CD14-positive monocyte (primary cell): ENCODE data around the gene MOB1A. TPM values are rescaled to one million over a fixed set of nuclear protein-coding genes. Genes with fewer than 3 reads are reported as not detected.

Experiments
- DNase-seq, 3 donors: peaks; one replicate each; pipeline ENCODE4 v3.0.0-alpha.2; 2011 to 2022
- H2AFZ ChIP-seq: 2 replicates; pipeline ENCODE4 v1.6.0; 2012; ENCODE audit warnings: mild to moderate bottlenecking, low read depth, low read length, inconsistent platforms; ENCODE audit not compliant: insufficient read depth, poor library complexity, severe bottlenecking
- H3K27ac ChIP-seq, 2 donors: 1 replicate in 1 of 2; 2 replicates in 1 of 2; pipeline ENCODE4 v1.5.1; 2012 to 2013; ENCODE audit warnings: low read length in 2 of 2, control low read depth in 1 of 2, inconsistent platforms in 1 of 2, low read depth in 1 of 2, mild to moderate bottlenecking in 1 of 2
- H3K27me3 ChIP-seq, 2 donors: one replicate each; pipeline versions ENCODE4 v1.6.0 to v1.6.1; 2011 to 2013; ENCODE audit warnings: low read length in 2 of 2; ENCODE audit not compliant: control insufficient read depth in 2 of 2, insufficient read depth in 2 of 2
- H3K36me3 ChIP-seq, 2 donors: replicated peaks in 1 of 2; 1 replicate in 1 of 2; 2 replicates in 1 of 2; pipeline versions ENCODE4 v1.5.1 to v1.6.1; 2012 to 2013; ENCODE audit warnings: low read length in 2 of 2, control low read depth in 1 of 2, inconsistent platforms in 1 of 2, mild to moderate bottlenecking in 1 of 2; ENCODE audit not compliant: insufficient read depth in 2 of 2, control insufficient read depth in 1 of 2
- H3K4me1 ChIP-seq, 2 donors: 1 replicate in 1 of 2; 2 replicates in 1 of 2; pipeline versions ENCODE4 v1.5.1 to v1.6.1; 2012 to 2013; ENCODE audit warnings: low read length in 2 of 2, control low read depth in 1 of 2, inconsistent platforms in 1 of 2, mild to moderate bottlenecking in 1 of 2, moderate library complexity in 1 of 2; ENCODE audit not compliant: insufficient read depth in 2 of 2, control insufficient read depth in 1 of 2
- H3K4me2 ChIP-seq: replicated peaks from 2 replicates; pipeline ENCODE3; 2012; ENCODE audit warnings: low read length, moderate library complexity, mild to moderate bottlenecking; ENCODE audit not compliant: poor library complexity, severe bottlenecking; ENCODE audit errors: extremely low read depth
- H3K4me3 ChIP-seq, 3 experiments: fragments of 200-600 bp in 1 of 3; sonication (generic) in 1 of 3; replicated peaks in 1 of 3; 1 replicate in 2 of 3; 2 replicates in 1 of 3; pipeline ENCODE4 v1.5.1; 2011 to 2013; ENCODE audit warnings: low read length in 3 of 3, mild to moderate bottlenecking in 3 of 3, control low read depth in 2 of 3, low read depth in 2 of 3, inconsistent platforms in 1 of 3, moderate library complexity in 1 of 3
- H3K79me2 ChIP-seq: 2 replicates; pipeline ENCODE4 v1.6.0; 2012; ENCODE audit warnings: mild to moderate bottlenecking, control low read depth, inconsistent platforms, low read length, moderate library complexity; ENCODE audit not compliant: insufficient read depth
- H3K9ac ChIP-seq: 2 replicates; pipeline ENCODE4 v1.6.0; 2017; ENCODE audit warnings: low read length, mild to moderate bottlenecking; ENCODE audit not compliant: insufficient read depth, poor library complexity, severe bottlenecking
- H3K9me3 ChIP-seq, 2 donors: replicated peaks in 1 of 2; 1 replicate in 1 of 2; 2 replicates in 1 of 2; pipeline versions ENCODE4 v1.5.1 to v1.6.1; 2012 to 2013; ENCODE audit warnings: low read length in 2 of 2, control low read depth in 1 of 2; ENCODE audit not compliant: control insufficient read depth in 1 of 2, insufficient read depth in 1 of 2
- H4K20me1 ChIP-seq: 2 replicates; pipeline ENCODE4 v1.6.0; 2012; ENCODE audit warnings: mild to moderate bottlenecking, low read length, control low read depth, moderate library complexity; ENCODE audit not compliant: insufficient read depth
- H3K27ac Mint-ChIP-seq, 7 donors: one replicate each; pipeline ENCODE4 v1.8.0; 2020; ENCODE audit warnings: mild to moderate bottlenecking in 7 of 7, mixed read lengths in 7 of 7, moderate library complexity in 6 of 7, inconsistent platforms in 2 of 7
- H3K27me3 Mint-ChIP-seq, 3 donors: one replicate each; pipeline ENCODE4 v1.8.0; 2021 to 2022; ENCODE audit warnings: low read depth in 3 of 3, mild to moderate bottlenecking in 3 of 3, mixed read lengths in 3 of 3, moderate library complexity in 3 of 3, inconsistent platforms in 1 of 3
- H3K36me3 Mint-ChIP-seq, 2 donors: one replicate each; pipeline ENCODE4 v1.8.0; 2020; ENCODE audit warnings: mixed read lengths in 2 of 2, inconsistent platforms in 1 of 2, mild to moderate bottlenecking in 1 of 2
- H3K4me1 Mint-ChIP-seq: one replicate; pipeline ENCODE4 v1.8.0; 2020; ENCODE audit warnings: mild to moderate bottlenecking, mixed read lengths
- H3K4me3 Mint-ChIP-seq, 2 donors: one replicate each; pipeline ENCODE4 v1.8.0; 2020; ENCODE audit warnings: mild to moderate bottlenecking in 2 of 2, mixed read lengths in 2 of 2, moderate library complexity in 1 of 2
- H3K9me3 Mint-ChIP-seq, 7 donors: one replicate each; pipeline ENCODE4 v1.8.0; 2020 to 2022; ENCODE audit warnings: mixed read lengths in 7 of 7, mild to moderate bottlenecking in 6 of 7, moderate library complexity in 6 of 7, inconsistent platforms in 2 of 7
- CTCF ChIP-seq: fragments of 200-600 bp; IDR thresholded peaks from one replicate; pipeline ENCODE4 v1.8.0; 2022; ENCODE audit warnings: antibody characterized with exemption, mild to moderate bottlenecking
- WGBS: methylation state at CpG from one replicate; pipeline ENCODE4 v1.1.5; 2013; ENCODE audit warnings: missing lambda C conversion rate; ENCODE audit not compliant: insufficient coverage; 5-methylcytosine and 5-hydroxymethylcytosine counted together
- intact Hi-C, 2 donors: fragments of 100-400 bp; cut with micrococcal nuclease; formaldehyde crosslinking; loops; one replicate each; pipeline versions ENCODE4 v1.15.0 to v1.15.1; 2023
- polyA plus RNA-seq, 3 donors: library from polyadenylated mRNA; depleted of rRNA in 1 of 3; unstranded in 2 of 3; stranded (reverse) in 1 of 3; fragments of 300-500 nt in 2 of 3; fragments of >200 nt in 1 of 3; fragmentation: Illumina TruSeq in 2 of 3; gene quantifications; 1 replicate in 2 of 3; 2 replicates in 1 of 3; pipeline ENCODE4 v1.2.3, GENCODE V29; 2012 to 2021

The MOB1A gene
- polyA plus RNA-seq, 3 donors, result 55.0 to 367 (median 285) TPM

GRCh38 chr2:74152954-74153353, 25.7 kb downstream of the MOB1A start:
- Histone ChIP-seq H2AFZ (no peak overlapping the region), H3K9ac (no peak overlapping the region), H3K27me3 (no peaks in the 10 kb centered on the region), H3K27ac (no peak overlapping the region), H4K20me1 (peaks cover 82% of the 10 kb centered on the region), H3K4me1 (peaks cover 5 to 7% of the 10 kb centered on the region in 2 donors), H3K4me3 (no peak overlapping the region), H3K36me3 (peaks cover 62 to 76% of the 10 kb centered on the region in 2 donors), H3K4me2 (no peak overlapping the region), H3K9me3 (no peaks in the 10 kb centered on the region), H3K79me2 (peaks cover 10% of the 10 kb centered on the region)
- H3K4me3 Mint-ChIP-seq, result no peak overlapping the region
- no peaks in the 10 kb centered on the region for H3K27me3 Mint-ChIP-seq
- H3K36me3 Mint-ChIP-seq, result peaks cover 50 to 71% of the 10 kb centered on the region in 2 donors
- H3K27ac Mint-ChIP-seq, result peak overlapping the region in 2 of 7 donors; percentile 23 to 66
- WGBS, result no CpG with 5 or more reads among the region's 2 CpGs
- no peaks in the 10 kb centered on the region for H3K9me3 Mint-ChIP-seq
- H3K4me1 Mint-ChIP-seq, result no peaks in the 10 kb centered on the region
- intact Hi-C loops, result no loop called here
- no peak for DNase-seq
- no peak for TF ChIP-seq CTCF

- no peak overlapping the region for H3K9ac ChIP-seq
- intact Hi-C loops, result loop anchor here in 1 of 2 donors (10.0 kb wide), 2 partner anchors 65 to 325 kb away; partner anchors contain the start of gene STAMBP
- no peak overlapping the region for H2AFZ ChIP-seq
Observed at GRCh38 chr2:74149570-74150319, 28.9 kb downstream of the MOB1A start.

More at GRCh38 chr2:74149570-74150319, 28.9 kb downstream of the MOB1A start:
- 98% methylated on average over 7 of the region's 7 CpGs for WGBS
- Histone ChIP-seq H3K27me3 (no peaks in the 10 kb centered on the region), H3K4me2 (no peak overlapping the region), H3K27ac (no peak overlapping the region), H4K20me1 (peaks cover 51% of the 10 kb centered on the region), H3K9me3 (no peaks in the 10 kb centered on the region), H3K4me1 (peaks cover 17 to 21% of the 10 kb centered on the region in 2 donors), H3K4me3 (no peak overlapping the region), H3K36me3 (peaks cover 31 to 44% of the 10 kb centered on the region in 2 donors), H3K79me2 (peaks cover 15% of the 10 kb centered on the region)
- no peak for TF ChIP-seq CTCF
- H3K27ac Mint-ChIP-seq, result peak overlapping the region in 1 of 7 donors; percentile 58
- no peaks in the 10 kb centered on the region for H3K4me1 Mint-ChIP-seq
- H3K36me3 Mint-ChIP-seq, result peaks cover 24 to 42% of the 10 kb centered on the region in 2 donors
- H3K27me3 Mint-ChIP-seq, result peaks cover 0 to 2% (median 0%) of the 10 kb centered on the region in 3 donors
- H3K9me3 Mint-ChIP-seq, result no peaks in the 10 kb centered on the region
- H3K4me3 Mint-ChIP-seq, result no peak overlapping the region
- no peak for DNase-seq
